ENCODE data around the gene KLC1. TPM values are rescaled to one million over a fixed set of nuclear protein-coding genes. Genes with fewer than 3 reads are reported as not detected.

Gene KLC1
- total and polyA plus RNA-seq, 2 of the 8 experiments (the other 6 are each of a cell fraction or from before 2014, with no cell fraction given): 84.6 to 134 TPM

DNA sequence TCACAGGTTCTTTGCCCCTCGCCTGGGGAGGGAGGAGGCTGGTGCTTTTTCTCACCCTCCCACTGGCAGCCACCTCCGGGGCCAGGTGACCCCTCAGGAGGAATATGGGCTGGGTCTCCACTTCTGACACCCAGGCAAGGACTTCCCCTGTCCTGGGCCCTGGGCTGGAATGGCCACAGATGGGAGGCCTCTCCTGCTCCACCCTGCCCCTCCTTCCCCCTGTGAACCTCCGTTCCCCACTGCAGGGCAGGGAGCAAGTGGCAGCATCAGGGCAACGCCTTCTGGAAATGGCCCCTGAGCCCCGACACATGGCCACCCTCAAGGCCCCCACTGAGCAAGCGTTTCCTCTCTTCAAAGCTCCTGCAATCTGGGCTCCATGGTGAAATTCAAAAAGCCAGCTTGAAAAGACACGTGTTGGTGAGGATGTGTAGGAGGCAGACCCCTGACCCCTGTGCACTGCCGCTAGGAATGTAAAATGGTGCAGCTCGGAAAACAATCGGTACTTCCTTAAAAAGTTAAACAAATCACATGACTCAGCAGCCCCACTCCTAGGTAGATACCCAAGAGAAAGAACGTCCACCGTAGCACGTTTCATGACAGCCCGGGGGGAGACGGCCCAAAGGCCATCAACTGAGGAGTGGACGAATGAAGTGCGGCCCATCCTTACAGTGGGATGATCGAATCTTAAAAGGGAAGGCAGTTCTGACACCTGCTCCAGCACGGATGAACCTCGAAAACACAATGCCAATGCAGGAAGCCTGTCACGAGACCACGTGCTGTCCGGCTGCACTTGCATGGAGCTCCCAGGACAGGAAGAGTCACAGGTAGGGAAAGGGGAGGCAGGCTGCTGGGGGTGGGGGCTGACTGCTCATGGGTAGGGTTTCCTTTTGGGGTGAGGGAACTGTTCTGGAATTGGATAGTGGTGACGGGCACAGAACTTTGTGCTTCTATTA, 74.7 kb downstream of the KLC1 start:
- H3K36me3 ChIP-seq (ENCODE audit: control insufficient read depth in 2 of 4, insufficient read depth in 4 of 4, low read length in 3 of 4): peaks cover 11 to 52% (median 34%) of the 10 kb centered on the region in 4 experiments; a peak in 7 of 8 replicates
- TF ChIP-seq RFX5 (IDR thresholded peaks at IDR 0.05; ENCODE audit: borderline replicate concordance, low read depth, low read length) (no peak), POLR2AphosphoS5 (IDR thresholded peaks at IDR 0.05; ENCODE audit: low read depth, low read length) (peak; percentile 6; the same call in 1 of the 2 replicates)
- 0 out of 2 replicates have a peak overlapping the region, but pooled peaks have one; percentile 23 for H4K8ac ChIP-seq (ENCODE audit: extremely low read depth, insufficient read depth, low read length)

More for the DNA sequence above, 74.7 kb downstream of the KLC1 start:
- H3K4me2 ChIP-seq (ENCODE audit: insufficient read depth in 1 of 2, low read depth in 2 of 2, low read length in 2 of 2): no peak overlapping the region
- H3K27ac ChIP-seq (ENCODE audit: low read depth, low read length): no peak overlapping the region
- H2AFZ ChIP-seq (ENCODE audit: low read length): no peak overlapping the region
- H4K20me1 ChIP-seq (replicated peaks in 1 of 2; ENCODE audit: control insufficient read depth in 1 of 2, insufficient read depth in 2 of 2, low read length in 2 of 2): peaks cover 7 to 38% of the 10 kb centered on the region in 2 experiments
- no peak overlapping the region for H3K9ac ChIP-seq (replicated peaks in 1 of 4; ENCODE audit: extremely low read depth in 1 of 4, low read depth in 3 of 4, low read length in 3 of 4)
- H3K27me3 ChIP-seq (replicated peaks in 1 of 4; ENCODE audit: control insufficient read depth in 3 of 4, extremely low read depth in 1 of 4, insufficient read depth in 3 of 4, low read length in 3 of 4): no peaks in the 10 kb centered on the region
- H3K4me1 ChIP-seq (replicated peaks in 1 of 4; ENCODE audit: control insufficient read depth in 3 of 4, insufficient read depth in 4 of 4, low read length in 3 of 4): no peaks in the 10 kb centered on the region; a peak in 1 of 7 replicates
- no peak overlapping the region for H2BK15ac ChIP-seq (ENCODE audit: low read length)
- no peak overlapping the region for H2BK120ac ChIP-seq (replicated peaks; ENCODE audit: low read depth, low read length)
- no peak overlapping the region for H3K4ac ChIP-seq (replicated peaks; ENCODE audit: insufficient read length, low read depth, low read length)
- H3K23me2 ChIP-seq (ENCODE audit: low read depth, low read length): no peaks in the 10 kb centered on the region
- H4K91ac ChIP-seq (replicated peaks; ENCODE audit: insufficient read length, low read length): no peak overlapping the region
- no peak overlapping the region for H3K18ac ChIP-seq (ENCODE audit: extremely low read depth, low read length)
- H3K23ac ChIP-seq (ENCODE audit: insufficient read length): no peak overlapping the region
- no peak overlapping the region for H3K56ac ChIP-seq (replicated peaks; ENCODE audit: insufficient read length, low read depth, low read length)
- no peak overlapping the region for H4K5ac ChIP-seq (ENCODE audit: insufficient read length, low read depth, low read length)
- no peak overlapping the region for H2BK5ac ChIP-seq (ENCODE audit: low read depth, low read length)
- DNase-seq (ENCODE audit: low read depth in 1 of 2, low spot score in 2 of 2): no peak
- CTCF ChIA-PET (ENCODE audit: partially characterized antibody): interaction anchor here (0.7 to 1.1 kb wide), 3 partner anchors 9 to 197 kb away, joined by 3 to 5 read pairs (median 3); no protein-coding TSS in a partner anchor
- WGBS, 2 experiments (ENCODE audit: extremely low coverage in 1 of 2, insufficient coverage in 1 of 2, insufficient read length in 1 of 2, insufficient replicate concordance in 2 of 2, low coverage in 1 of 2, low lambda C conversion rate in 2 of 2, missing lambda C conversion rate in 1 of 2): 86% methylated on average over 23 of the region's 24 CpGs; no CpG with 5 or more reads in 1 of the 2 experiments
- POLR2A ChIA-PET (ENCODE audit: partially characterized antibody): interaction anchor here (0.6 to 6.6 kb wide), 12 partner anchors 8 to 185 kb away, joined by 3 to 74 read pairs (median 4); partner anchors contain the start of genes CKB, KLC1, XRCC3 and ZFYVE21
- H3K9me3 ChIP-seq (ENCODE audit: insufficient read depth in 2 of 2, low read depth in 1 of 2, low read length in 1 of 2): no peaks in the 10 kb centered on the region
- H3K14ac ChIP-seq (ENCODE audit: insufficient read length): no peak overlapping the region
- no peaks in the 10 kb centered on the region for H3K79me2 ChIP-seq (ENCODE audit: control insufficient read depth in 1 of 2, insufficient read depth in 2 of 2, low read length in 2 of 2)
- no peak overlapping the region for H3K4me3 ChIP-seq (ENCODE audit: extremely low read depth in 1 of 4, insufficient read depth in 2 of 4, low read depth in 3 of 4, low read length in 4 of 4)
- peaks cover 6% of the 10 kb centered on the region; the same call in 1 of the 2 replicates for H3K79me1 ChIP-seq (ENCODE audit: low read depth, low read length)
- H2AK5ac ChIP-seq (ENCODE audit: low read depth, low read length): no peak overlapping the region
- no peak overlapping the region for H2BK20ac ChIP-seq (ENCODE audit: low read length)
- no peak for FAIRE-seq
- no peak overlapping the region for H2BK12ac ChIP-seq (ENCODE audit: low read depth, low read length)
